Fibroblast of the aortic adventitia (primary cell): Measurements from ENCODE around the gene IQSEC1. TPM values are rescaled to one million over a fixed set of nuclear protein-coding genes. Genes with fewer than 3 reads are reported as not detected.

ENCODE experiments used
- DNase-seq: peaks from one replicate; pipeline ENCODE4 v3.0.0-alpha.2; 2010; ENCODE audit warnings: low read depth
- H3K4me3 ChIP-seq: 2 replicates; pipeline ENCODE4 v1.5.1; 2011; ENCODE audit warnings: low read depth, mild to moderate bottlenecking, control low read depth, low read length, moderate library complexity
- CTCF ChIP-seq: IDR thresholded peaks from 2 replicates; pipeline ENCODE4 v1.5.1; 2011; ENCODE audit warnings: mild to moderate bottlenecking, low read length, control low read depth, inconsistent platforms; ENCODE audit not compliant: insufficient read depth
- total RNA-seq: library from RNA; depleted of rRNA; stranded (reverse); fragments of >200 nt; gene quantifications from 2 replicates; pipeline ENCODE4 v1.2.3, GENCODE V29; 2012; ENCODE audit warnings: low replicate concordance

Gene IQSEC1
- total RNA-seq, 1 donor, result 15.9 TPM

- TF ChIP-seq CTCF, result no peak
- no peak for DNase-seq
- no peak overlapping the region for H3K4me3 ChIP-seq
Measured at GRCh38 chr3:12995389-12996180, 77.6 kb downstream of the IQSEC1 start.

GRCh38 chr3:12994607-12995388, 78.4 kb downstream of the IQSEC1 start:
- TF ChIP-seq CTCF, result peak; percentile 77
- peak; percentile 62 for DNase-seq

GRCh38 chr3:12994357-12994606, 78.9 kb downstream of the IQSEC1 start:
- peak overlapping the region; percentile 74 for H3K4me3 ChIP-seq
- DNase-seq, result no peak
- TF ChIP-seq CTCF, result no peak

More at GRCh38 chr3:12994607-12995388, 78.4 kb downstream of the IQSEC1 start:
- peak overlapping the region; percentile 74 for H3K4me3 ChIP-seq

- DNase-seq, result no peak
- TF ChIP-seq CTCF, result no peak
- peak overlapping the region; percentile 74 for H3K4me3 ChIP-seq
Measured at GRCh38 chr3:12993517-12994356, 79.5 kb downstream of the IQSEC1 start.

- TF ChIP-seq CTCF, result no peak
- peak overlapping the region; percentile 56 for H3K4me3 ChIP-seq
- DNase-seq, result no peak
Measured at GRCh38 chr3:12992629-12993516, 80.4 kb downstream of the IQSEC1 start.

- DNase-seq, result no peak
- TF ChIP-seq CTCF, result no peak
- H3K4me3 ChIP-seq, result no peak overlapping the region
Measured at GRCh38 chr3:12991861-12992281, 81.4 kb downstream of the IQSEC1 start.
